NCI-H1092 (cell line): Measurements from ENCODE around the gene IBA57.
A peak's percentile ranks its signal among the peaks of the same experiment; 100 is the strongest.

Experiments
- DNase-seq: peaks from one replicate; lab custom pipeline; 2025; lab: John Stamatoyannopoulos, UW

Gene IBA57

DNA sequence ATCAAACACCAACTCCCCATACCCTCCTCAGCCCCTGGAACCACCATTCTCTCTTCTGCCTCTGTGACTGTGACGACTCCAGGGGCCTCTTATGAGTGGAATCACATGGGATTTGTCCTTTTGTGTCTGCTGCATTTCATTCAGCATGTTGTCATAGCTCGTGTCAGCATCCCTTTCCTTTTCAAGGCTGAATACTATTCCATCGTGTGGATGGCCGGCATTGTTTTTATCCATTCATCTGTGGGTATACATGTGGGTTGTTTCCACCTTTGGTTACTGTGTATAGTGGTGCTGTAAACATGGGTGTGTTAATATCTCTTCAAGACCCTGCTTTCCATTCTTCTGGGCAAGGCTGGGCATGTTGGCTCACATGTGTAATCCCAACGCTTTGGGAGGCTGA, 25.2 kb downstream of the IBA57 start:
- no peak for DNase-seq

- DNase-seq = no peak
These were observed 28.8 kb downstream of the IBA57 start for GRCh38 chr1:228194436-228194835.

GRCh38 chr1:228194921-228195812, 29.6 kb downstream of the IBA57 start:
- no peak for DNase-seq

DNA sequence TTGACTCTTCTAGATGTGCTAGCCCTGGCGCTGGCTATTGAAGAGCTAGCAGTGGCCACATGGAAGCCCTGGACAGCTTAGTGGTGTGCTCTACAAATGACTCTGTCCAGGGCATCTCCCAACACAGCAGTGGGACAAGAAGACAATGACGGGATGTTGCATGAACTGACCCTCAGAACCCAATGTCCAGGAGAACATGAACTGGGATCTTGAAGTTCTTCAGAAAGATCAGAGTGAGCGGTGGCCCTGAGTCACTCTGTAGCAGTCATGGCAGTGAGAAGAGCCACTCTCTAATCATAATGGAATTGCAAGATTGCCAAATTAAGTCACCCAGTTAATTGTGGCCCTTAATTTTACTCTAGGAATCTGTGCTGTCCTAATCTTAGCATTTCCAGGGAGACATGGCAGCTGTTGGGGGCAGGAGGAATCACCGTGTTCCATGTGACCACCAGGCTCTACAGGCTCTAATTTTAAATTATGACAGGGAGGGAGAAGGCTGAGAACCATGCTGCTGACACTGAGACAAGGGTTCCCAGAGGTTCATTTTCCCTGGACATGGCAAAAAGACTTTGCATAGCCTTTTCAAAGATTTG, 32.0 kb downstream of the IBA57 start:
- no peak for DNase-seq

DNA sequence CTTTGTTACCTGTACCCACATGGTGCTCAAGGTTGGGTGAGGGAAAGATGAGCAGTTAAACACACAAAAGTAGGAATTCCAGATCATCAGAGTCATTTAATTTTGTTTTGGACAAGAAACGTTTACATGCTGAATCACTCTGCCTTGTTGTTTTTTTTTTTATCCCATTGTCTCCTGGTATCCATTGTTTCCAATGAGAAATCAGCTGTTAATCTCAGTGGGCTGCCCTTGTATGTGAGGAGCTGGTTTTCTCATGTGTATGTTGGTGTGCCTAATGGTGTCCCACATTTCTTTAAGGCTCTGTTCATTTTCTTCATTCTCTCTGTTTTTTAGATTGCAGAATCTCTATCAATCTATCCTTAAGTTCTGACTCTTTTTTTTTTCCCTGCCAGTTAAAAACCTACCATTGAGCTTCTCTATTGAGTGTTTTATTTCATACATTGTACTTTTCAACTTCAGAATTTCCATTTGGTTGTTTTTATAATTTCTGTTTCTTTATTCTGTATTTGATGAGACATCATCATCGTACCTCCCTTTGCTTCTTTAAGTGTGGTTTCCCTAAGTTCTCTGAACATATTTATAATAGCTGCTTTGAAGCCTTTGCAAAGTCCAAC, 33.5 kb downstream of the IBA57 start:
- DNase-seq = no peak

GRCh38 chr1:228204958-228205357, 39.4 kb downstream of the IBA57 start:
- DNase-seq = no peak

DNA sequence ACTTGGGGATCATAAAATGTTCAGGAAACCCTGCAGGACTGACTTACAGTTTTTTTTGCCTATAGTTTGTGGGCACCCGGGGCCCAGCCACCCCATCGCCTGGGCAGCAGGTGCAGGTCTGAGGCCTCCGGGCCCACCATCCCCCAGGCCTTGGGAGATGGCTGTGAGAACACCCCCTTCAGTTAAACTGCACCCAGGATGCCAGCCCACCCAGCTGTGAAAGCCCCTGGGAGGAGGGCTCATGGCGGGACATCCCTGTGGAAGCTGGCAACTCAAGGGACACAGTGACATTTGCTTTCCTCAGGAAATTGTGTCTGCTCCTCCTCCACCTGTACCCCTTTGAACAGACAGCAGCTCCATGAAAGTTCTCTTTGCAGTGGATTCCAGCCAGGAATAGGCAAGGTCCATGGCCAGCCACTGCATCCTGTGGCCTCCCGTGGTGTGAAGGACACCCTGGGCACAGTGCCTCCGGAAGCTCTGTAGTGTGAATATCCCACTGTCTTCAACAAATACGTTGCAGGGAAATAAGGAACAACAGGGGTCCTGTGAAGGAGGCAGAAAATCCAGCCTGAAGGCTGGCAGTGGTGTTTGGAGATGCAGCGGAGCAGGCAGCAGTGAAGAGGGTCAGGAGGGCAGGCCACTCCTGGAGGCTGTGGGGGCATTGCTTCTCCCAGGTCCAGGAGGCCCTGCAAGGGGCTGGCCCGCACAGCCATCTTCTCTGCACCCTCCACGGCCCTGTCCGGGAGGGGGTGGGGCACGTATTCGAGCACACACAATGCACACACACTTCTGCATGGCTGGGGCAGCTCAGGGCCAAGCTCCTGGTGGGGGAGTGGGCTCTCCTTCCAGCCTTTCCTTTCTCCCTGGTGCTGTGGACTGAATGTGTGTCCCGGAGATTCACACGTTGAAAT, 40.2 kb downstream of the IBA57 start:
- DNase-seq = peak; percentile 40

DNA sequence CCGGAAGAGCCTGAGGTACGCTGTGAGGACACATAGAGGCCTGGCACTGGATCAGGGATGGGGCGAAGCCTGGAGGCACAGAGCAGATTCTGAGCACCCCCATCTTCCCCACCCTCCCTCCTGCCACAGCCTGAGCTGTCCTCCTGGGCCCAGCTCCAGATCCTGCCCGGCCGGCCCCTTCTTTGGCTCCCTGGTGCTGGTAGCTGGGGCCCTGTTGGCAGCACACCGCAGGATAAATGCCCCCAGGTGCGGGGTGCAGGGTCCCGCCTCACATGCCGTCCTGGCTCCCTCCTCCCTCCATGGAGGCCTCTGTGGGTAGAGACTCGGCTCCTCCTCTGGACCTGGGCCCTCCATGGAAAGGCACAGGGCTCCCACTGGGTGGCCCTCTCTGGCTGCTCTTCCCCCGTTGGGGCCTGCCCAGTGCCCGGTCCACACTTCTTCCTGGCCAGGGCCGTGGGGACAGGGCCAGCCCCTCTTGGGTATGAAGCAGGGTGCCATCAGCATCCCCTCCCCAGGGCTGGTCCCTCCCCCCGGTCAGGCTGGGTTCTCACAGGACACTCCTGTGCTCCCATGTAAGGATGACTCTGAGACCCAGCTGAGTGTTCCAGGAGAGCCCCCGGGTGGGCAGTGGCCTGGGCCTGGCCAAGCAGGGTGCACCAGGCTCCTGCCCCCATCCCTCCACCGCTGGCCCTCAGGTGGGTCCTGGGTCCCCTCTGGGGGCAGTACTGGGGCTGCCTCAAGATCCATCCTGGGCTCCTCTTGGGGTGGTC, 41.2 kb downstream of the IBA57 start:
- no peak for DNase-seq

- no peak for DNase-seq
These were observed 41.8 kb downstream of the IBA57 start for GRCh38 chr1:228207381-228207810.

DNA sequence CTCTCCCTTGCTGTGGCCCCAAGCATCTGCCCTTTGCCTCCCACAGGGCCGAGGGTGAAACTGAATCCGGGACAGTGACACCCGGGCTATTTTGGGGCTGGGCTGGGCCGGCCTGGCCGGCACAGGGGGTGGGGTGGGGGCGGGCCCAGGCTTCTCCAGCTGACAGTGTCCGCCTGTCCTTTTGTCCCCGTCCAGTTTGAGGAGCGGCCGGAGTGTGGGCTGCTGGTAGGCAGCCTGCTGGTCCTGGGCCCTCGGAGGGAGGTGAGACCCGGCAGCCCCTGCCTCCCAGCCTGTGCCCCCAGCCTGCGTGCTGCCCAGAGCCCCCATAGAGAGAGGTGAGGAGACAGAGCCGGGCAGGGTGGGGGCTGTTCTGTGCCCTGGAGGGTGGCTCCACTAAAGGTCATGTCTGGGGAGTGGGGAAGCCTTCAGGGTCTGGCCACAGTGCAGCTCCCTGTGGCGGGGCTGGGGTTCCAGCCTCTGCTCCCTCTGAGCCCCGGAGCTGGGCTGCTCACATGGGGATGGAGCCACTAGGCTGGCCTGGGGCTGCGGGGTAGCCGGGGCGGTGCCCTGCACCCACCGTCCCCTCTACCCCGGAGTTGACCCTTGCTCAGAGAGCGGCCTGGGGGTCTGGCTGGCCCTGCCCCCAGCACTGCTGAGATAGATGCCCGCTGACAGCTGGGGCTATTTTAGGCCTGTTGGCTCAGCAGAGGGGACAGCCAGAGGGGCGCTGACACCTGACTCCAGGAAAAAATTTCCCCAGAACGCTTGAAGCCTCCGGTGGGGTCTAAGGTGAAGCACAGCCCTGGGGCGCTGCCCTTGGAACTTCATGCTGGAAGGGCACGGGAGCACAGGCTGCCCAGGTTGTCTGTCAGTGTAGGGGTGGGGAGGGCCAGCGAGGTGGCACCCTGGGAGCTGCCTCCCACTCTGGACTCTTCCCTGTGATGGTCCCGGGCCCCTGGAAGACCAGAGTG, 42.5 kb downstream of the IBA57 start, which contains the start of gene OBSCN:
TSS of gene OBSCN (plus strand) at position 194 of the 971 bp plus-strand sequence. CDS start 3,740 bp downstream, outside the sequence.
- no peak for DNase-seq

- no peak for DNase-seq
These were observed 43.4 kb downstream of the IBA57 start for GRCh38 chr1:228208831-228209551.

DNA sequence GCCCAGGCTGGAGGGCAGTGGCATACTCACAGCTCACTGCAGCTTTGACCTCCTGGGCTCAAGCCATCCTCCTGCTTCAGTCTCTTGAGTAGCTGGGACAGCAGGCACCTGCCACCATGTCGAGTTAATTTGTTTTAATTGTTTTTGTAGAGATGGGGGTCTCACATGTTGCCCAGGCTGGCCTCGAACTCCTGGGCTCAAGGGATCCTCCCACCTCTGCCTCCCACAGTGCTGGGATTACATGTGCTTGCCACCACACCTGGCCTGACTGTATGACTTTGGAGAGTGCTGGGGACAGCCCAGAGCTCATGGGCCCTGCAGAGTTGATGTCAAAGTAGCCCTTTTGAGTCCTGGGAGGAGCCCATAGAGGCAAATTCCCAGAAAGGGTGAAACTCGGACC, 44.1 kb downstream of the IBA57 start:
- DNase-seq = no peak

- no peak for DNase-seq
These were observed 44.6 kb downstream of the IBA57 start for GRCh38 chr1:228210076-228210651.

GRCh38 chr1:228210712-228211530, 45.3 kb downstream of the IBA57 start:
- no peak for DNase-seq

GRCh38 chr1:228211531-228212414, 46.2 kb downstream of the IBA57 start:
- no peak for DNase-seq

GRCh38 chr1:228212415-228212965, 46.9 kb downstream of the IBA57 start:
- DNase-seq = no peak
